Chondrocyte (in vitro differentiated cells): Measurements from ENCODE around the gene ADAP2. TPM values are rescaled to one million over a fixed set of nuclear protein-coding genes. Genes with fewer than 3 reads are reported as not detected.

ENCODE experiments used
- DNase-seq: peaks from one replicate; pipeline ENCODE4 v3.0.0; 2021; ENCODE audit warnings: mixed read lengths, low spot score
- H3K27ac Mint-ChIP-seq: one replicate; pipeline ENCODE4 v1.8.0; 2021; ENCODE audit warnings: mild to moderate bottlenecking, moderate library complexity, mixed read lengths; ENCODE audit not compliant: unreplicated experiment
- H3K27me3 Mint-ChIP-seq: 2 replicates; pipeline ENCODE4 v1.8.0; 2021; ENCODE audit warnings: low read depth, mixed read lengths
- H3K36me3 Mint-ChIP-seq: 2 replicates; pipeline ENCODE4 v1.8.0; 2021; ENCODE audit warnings: low read depth, mixed read lengths
- H3K4me1 Mint-ChIP-seq: 2 replicates; pipeline ENCODE4 v1.8.0; 2021; ENCODE audit warnings: low read depth, mild to moderate bottlenecking, mixed read lengths
- H3K4me3 Mint-ChIP-seq: one replicate; pipeline ENCODE4 v1.8.0; 2021; ENCODE audit warnings: mild to moderate bottlenecking, moderate library complexity, mixed read lengths; ENCODE audit not compliant: unreplicated experiment
- H3K9me3 Mint-ChIP-seq: 2 replicates; pipeline ENCODE4 v1.8.0; 2021; ENCODE audit warnings: low read depth, mixed read lengths
- CTCF ChIP-seq: fragments of 200-600 bp; sonication (generic); IDR thresholded peaks from 2 replicates; pipeline ENCODE4 v1.5.0; 2021; ENCODE audit warnings: antibody characterized with exemption, mild to moderate bottlenecking, moderate library complexity
- total RNA-seq: library from RNA; stranded (reverse); gene quantifications from 3 replicates; pipeline ENCODE4 v1.2.1, GENCODE V29; 2021

Gene ADAP2
- total RNA-seq, 1 donor from 2014 or later, result 0.32 TPM

GRCh38 chr17:30917050-30917449, 4.7 kb upstream of the ADAP2 start:
- TF ChIP-seq CTCF, result no peak
- Mint-ChIP-seq H3K36me3 (no peaks in the 10 kb centered on the region), H3K4me3 (no peak overlapping the region), H3K27me3 (peaks cover 16% of the 10 kb centered on the region), H3K9me3 (no peaks in the 10 kb centered on the region), H3K27ac (no peak overlapping the region), H3K4me1 (peaks cover 16% of the 10 kb centered on the region)
- no peak for DNase-seq

GRCh38 chr17:30920282-30920681, 1.5 kb upstream of the ADAP2 start:
- TF ChIP-seq CTCF, result peak; percentile 18
- peak overlapping the region; percentile 65 for H3K27ac Mint-ChIP-seq
- H3K4me3 Mint-ChIP-seq, result no peak overlapping the region

GRCh38 chr17:30920683-30921543, 832 bp upstream of the ADAP2 start:
- H3K4me3 Mint-ChIP-seq, result peak overlapping the region; percentile 55
- TF ChIP-seq CTCF, result no peak
- peaks cover 31% of the 10 kb centered on the region for H3K27me3 Mint-ChIP-seq
- DNase-seq, result no peak
- H3K27ac Mint-ChIP-seq, result no peak overlapping the region
- peaks cover 25% of the 10 kb centered on the region for H3K4me1 Mint-ChIP-seq
- H3K36me3 Mint-ChIP-seq, result peaks cover 2% of the 10 kb centered on the region
- H3K9me3 Mint-ChIP-seq, result no peaks in the 10 kb centered on the region

More at GRCh38 chr17:30920282-30920681, 1.5 kb upstream of the ADAP2 start:
- no peak for DNase-seq
- H3K4me1 Mint-ChIP-seq, result peaks cover 25% of the 10 kb centered on the region
- H3K9me3 Mint-ChIP-seq, result no peaks in the 10 kb centered on the region
- H3K36me3 Mint-ChIP-seq, result peaks cover 2% of the 10 kb centered on the region
- peaks cover 29% of the 10 kb centered on the region for H3K27me3 Mint-ChIP-seq

- Mint-ChIP-seq H3K27ac (no peak overlapping the region), H3K36me3 (peaks cover 2% of the 10 kb centered on the region), H3K4me1 (peaks cover 25% of the 10 kb centered on the region), H3K4me3 (peak overlapping the region; percentile 69), H3K9me3 (no peaks in the 10 kb centered on the region), H3K27me3 (peaks cover 31% of the 10 kb centered on the region)
- TF ChIP-seq CTCF, result no peak
- DNase-seq, result peak; percentile 88
Observed at GRCh38 chr17:30922235-30923030, 688 bp downstream of the ADAP2 start.

GRCh38 chr17:30924341-30924740, 2.6 kb downstream of the ADAP2 start:
- Mint-ChIP-seq H3K27me3 (peaks cover 25% of the 10 kb centered on the region), H3K36me3 (peaks cover 2% of the 10 kb centered on the region), H3K27ac (no peak overlapping the region), H3K4me3 (no peak overlapping the region), H3K4me1 (peaks cover 25% of the 10 kb centered on the region), H3K9me3 (no peaks in the 10 kb centered on the region)
- DNase-seq, result no peak
- TF ChIP-seq CTCF, result no peak
